GM10266 (cell line): ENCODE results near the gene GADL1.

Experiments
- DNase-seq: peaks from one replicate; pipeline ENCODE4 v3.0.0; 2012; ENCODE audit errors: extremely low spot score
- TF ChIP-seq, protein P1 (sequence below): IDR thresholded peaks from 2 replicates; pipeline ENCODE4 v1.5.1; 2012; ENCODE audit warnings: mild to moderate bottlenecking, low read depth; ENCODE audit not compliant: control insufficient read depth, insufficient read depth; ENCODE audit errors: missing control alignments

Gene GADL1

GRCh38 chr3:30692498-30693130 lies 201.8 kb downstream of the GADL1 start:
- no peak for DNase-seq

GRCh38 chr3:30691944-30692343 lies 202.5 kb downstream of the GADL1 start:
- TF ChIP-seq, protein P1, sequence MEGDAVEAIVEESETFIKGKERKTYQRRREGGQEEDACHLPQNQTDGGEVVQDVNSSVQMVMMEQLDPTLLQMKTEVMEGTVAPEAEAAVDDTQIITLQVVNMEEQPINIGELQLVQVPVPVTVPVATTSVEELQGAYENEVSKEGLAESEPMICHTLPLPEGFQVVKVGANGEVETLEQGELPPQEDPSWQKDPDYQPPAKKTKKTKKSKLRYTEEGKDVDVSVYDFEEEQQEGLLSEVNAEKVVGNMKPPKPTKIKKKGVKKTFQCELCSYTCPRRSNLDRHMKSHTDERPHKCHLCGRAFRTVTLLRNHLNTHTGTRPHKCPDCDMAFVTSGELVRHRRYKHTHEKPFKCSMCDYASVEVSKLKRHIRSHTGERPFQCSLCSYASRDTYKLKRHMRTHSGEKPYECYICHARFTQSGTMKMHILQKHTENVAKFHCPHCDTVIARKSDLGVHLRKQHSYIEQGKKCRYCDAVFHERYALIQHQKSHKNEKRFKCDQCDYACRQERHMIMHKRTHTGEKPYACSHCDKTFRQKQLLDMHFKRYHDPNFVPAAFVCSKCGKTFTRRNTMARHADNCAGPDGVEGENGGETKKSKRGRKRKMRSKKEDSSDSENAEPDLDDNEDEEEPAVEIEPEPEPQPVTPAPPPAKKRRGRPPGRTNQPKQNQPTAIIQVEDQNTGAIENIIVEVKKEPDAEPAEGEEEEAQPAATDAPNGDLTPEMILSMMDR: no peak
- DNase-seq: no peak

More at GRCh38 chr3:30692498-30693130, 201.8 kb downstream of the GADL1 start:
- TF ChIP-seq, protein P1: no peak

DNA sequence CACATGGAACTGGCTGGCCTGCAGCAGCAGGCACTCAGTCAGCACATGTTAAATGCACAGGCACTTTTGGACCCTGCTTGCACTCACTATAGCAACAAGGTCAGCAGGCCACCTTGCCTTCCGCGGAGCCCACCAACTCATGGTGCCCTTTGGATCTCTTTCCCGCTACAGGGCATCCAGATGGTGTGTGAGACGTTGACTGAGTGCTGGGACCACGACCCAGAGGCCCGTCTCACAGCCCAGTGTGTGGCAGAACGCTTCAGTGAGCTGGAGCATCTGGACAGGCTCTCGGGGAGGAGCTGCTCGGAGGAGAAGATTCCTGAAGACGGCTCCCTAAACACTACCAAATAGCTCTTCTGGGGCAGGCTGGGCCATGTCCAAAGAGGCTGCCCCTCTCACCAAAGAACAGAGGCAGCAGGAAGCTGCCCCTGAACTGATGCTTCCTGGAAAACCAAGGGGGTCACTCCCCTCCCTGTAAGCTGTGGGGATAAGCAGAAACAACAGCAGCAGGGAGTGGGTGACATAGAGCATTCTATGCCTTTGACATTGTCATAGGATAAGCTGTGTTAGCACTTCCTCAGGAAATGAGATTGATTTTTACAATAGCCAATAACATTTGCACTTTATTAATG lies 203.1 kb downstream of the GADL1 start:
- TF ChIP-seq, protein P1: no peak
- DNase-seq: no peak

- TF ChIP-seq, protein P1: no peak
- no peak for DNase-seq
Measured at GRCh38 chr3:30690199-30690598, 204.3 kb downstream of the GADL1 start.

- TF ChIP-seq, protein P1: no peak
- DNase-seq: no peak
Measured at GRCh38 chr3:30688776-30689641, 205.5 kb downstream of the GADL1 start.

- TF ChIP-seq, protein P1: no peak
- DNase-seq: no peak
Measured at GRCh38 chr3:30687930-30688570, 206.4 kb downstream of the GADL1 start.
